DND-41 (cell line): ENCODE results near the gene FCN1.

Experiments
- ATAC-seq: fragments of 200-7000 bp; cut with Tn5 transposase; 3 replicates; pipeline ENCODE4 v1.9.1; 2021; ENCODE audit warnings: low read depth; ENCODE audit not compliant: insufficient read depth
- DNase-seq: peaks from one replicate; pipeline ENCODE4 v3.0.0-alpha.2; 2020
- H2AFZ ChIP-seq: 2 replicates; pipeline ENCODE4 v1.6.0; 2012; ENCODE audit warnings: low read depth, low read length
- H3K27ac ChIP-seq: 2 replicates; pipeline ENCODE4 v1.5.1; 2012; ENCODE audit warnings: low read length, inconsistent platforms
- H3K27me3 ChIP-seq: fragments of 200-600 bp; sonication (generic); 2 replicates; pipeline ENCODE4 v1.6.0; 2012; ENCODE audit warnings: low read length, mild to moderate bottlenecking, inconsistent platforms; ENCODE audit not compliant: insufficient read depth, poor library complexity
- H3K36me3 ChIP-seq: 2 replicates; pipeline ENCODE4 v1.5.1; 2012; ENCODE audit warnings: low read length, inconsistent platforms; ENCODE audit not compliant: insufficient read depth
- H3K4me1 ChIP-seq: 2 replicates; pipeline ENCODE4 v1.5.1; 2012; ENCODE audit warnings: mild to moderate bottlenecking, low read length; ENCODE audit not compliant: insufficient read depth
- H3K4me2 ChIP-seq: 2 replicates; pipeline ENCODE4 v1.6.0; 2012; ENCODE audit warnings: mild to moderate bottlenecking, moderate library complexity, low read length, inconsistent platforms; ENCODE audit not compliant: insufficient read depth
- H3K4me3 ChIP-seq, 2 experiments: fragments of 200-600 bp in 1 of 2; shearing (Covaris generic) in 1 of 2; 2 replicates each; pipeline ENCODE4 v1.5.1; 2012 to 2016; ENCODE audit warnings: inconsistent platforms in 2 of 2, low read length in 2 of 2, mild to moderate bottlenecking in 2 of 2, low read depth in 1 of 2, moderate library complexity in 1 of 2
- H3K79me2 ChIP-seq: 2 replicates; pipeline ENCODE4 v1.6.0; 2012; ENCODE audit warnings: low read length, inconsistent platforms; ENCODE audit not compliant: insufficient read depth
- H3K9ac ChIP-seq: 2 replicates; pipeline ENCODE4 v1.6.0; 2012; ENCODE audit warnings: low read depth, mild to moderate bottlenecking, inconsistent platforms, low read length, moderate library complexity
- H3K9me3 ChIP-seq: 2 replicates; pipeline ENCODE4 v1.5.1; 2012; ENCODE audit warnings: low read length, moderate library complexity, mild to moderate bottlenecking, inconsistent platforms; ENCODE audit not compliant: insufficient read depth, severe bottlenecking
- H4K20me1 ChIP-seq: 2 replicates; pipeline ENCODE4 v1.6.0; 2012; ENCODE audit warnings: low read length; ENCODE audit not compliant: insufficient read depth
- EZH2 ChIP-seq: IDR thresholded peaks from 3 replicates; pipeline ENCODE4 v1.6.1; 2012; ENCODE audit warnings: borderline replicate concordance, low read depth, mild to moderate bottlenecking, moderate library complexity, low read length, inconsistent platforms; ENCODE audit not compliant: severe bottlenecking
- TF ChIP-seq, protein P1 (sequence below): IDR thresholded peaks from 2 replicates; pipeline ENCODE4 v1.5.1; 2012; ENCODE audit warnings: borderline replicate concordance, low read length, moderate library complexity, mild to moderate bottlenecking; ENCODE audit not compliant: poor library complexity, severe bottlenecking; ENCODE audit errors: extremely low read depth

FCN1 gene

DNA sequence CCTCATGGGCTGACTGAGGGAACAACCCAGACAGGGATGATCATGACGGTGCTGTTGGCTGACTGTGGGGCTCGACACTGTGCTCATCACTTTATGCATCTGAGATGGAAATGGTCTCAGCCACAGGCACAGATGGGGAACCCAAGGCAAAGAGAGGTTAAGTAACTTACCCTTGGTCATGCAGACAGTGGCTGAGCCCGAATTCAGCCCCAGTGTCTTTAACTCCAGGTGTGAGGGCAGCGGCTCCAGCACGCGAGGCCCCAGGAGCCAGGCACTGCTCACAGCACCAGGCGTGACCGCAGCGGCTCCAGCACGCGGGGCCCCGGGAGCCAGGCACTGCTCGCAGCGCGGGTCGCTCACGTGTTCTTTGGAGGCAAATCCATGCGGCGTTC, 45.3 kb upstream of the FCN1 start:
- ATAC-seq, result no peak
- no peaks in the 10 kb centered on the region for H3K79me2 ChIP-seq
- no peak for TF ChIP-seq EZH2
- H3K4me3 ChIP-seq, result no peak overlapping the region
- no peak overlapping the region for H3K4me2 ChIP-seq
- no peak overlapping the region for H3K27ac ChIP-seq
- H3K27me3 ChIP-seq, result no peaks in the 10 kb centered on the region
- no peak overlapping the region for H3K9ac ChIP-seq
- no peak for DNase-seq
- H3K4me1 ChIP-seq, result no peaks in the 10 kb centered on the region
- no peaks in the 10 kb centered on the region for H3K9me3 ChIP-seq
- H4K20me1 ChIP-seq, result no peaks in the 10 kb centered on the region
- H2AFZ ChIP-seq, result no peak overlapping the region
- no peaks in the 10 kb centered on the region for H3K36me3 ChIP-seq

DNA sequence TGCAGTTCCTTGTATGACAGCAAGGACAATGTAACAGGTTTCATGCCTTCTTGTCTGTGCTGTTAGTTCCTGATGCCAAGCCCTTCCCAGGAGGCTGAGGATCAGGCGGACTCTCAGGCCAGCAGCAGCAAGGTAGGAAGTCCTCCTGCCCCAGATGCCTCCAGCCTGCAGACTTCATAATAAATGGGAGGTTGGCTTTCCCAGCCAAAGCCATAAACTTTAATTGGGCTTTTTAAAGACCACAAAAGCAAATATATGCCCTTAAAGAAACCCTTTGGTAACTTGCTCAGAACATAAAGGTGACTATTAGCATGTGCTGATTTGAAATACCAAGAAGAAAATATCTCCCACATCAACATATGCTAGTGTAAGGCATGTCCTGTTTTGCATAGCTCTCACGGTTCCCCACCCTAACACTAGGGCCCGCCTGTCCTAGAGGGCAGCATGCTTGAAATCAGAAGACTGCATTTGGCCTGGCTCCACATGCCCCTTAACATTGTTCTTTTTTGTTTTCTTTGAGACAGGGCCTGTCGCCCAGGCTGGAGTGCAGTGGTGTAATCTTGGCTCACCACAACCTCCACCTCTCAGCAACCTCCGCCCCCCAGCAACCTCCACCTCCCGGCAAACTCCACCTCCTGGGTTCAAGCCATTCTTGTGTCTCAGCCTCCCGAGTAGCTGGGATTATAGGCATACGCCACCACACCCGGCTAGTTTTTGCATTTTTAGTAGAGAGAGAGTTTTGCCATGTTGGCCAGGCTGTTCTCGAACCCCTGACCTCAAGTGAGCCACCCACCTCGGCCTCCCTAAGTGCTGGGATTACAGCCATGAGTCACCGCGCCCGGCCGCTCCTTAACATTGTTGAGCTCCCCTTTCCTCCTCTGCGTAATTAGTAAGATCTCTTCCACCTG, 44.6 kb upstream of the FCN1 start:
- Histone ChIP-seq H3K4me1 (no peaks in the 10 kb centered on the region), H3K27me3 (no peaks in the 10 kb centered on the region), H2AFZ (no peak overlapping the region), H3K27ac (no peak overlapping the region), H3K9ac (no peak overlapping the region), H3K4me2 (no peak overlapping the region), H3K79me2 (no peaks in the 10 kb centered on the region), H4K20me1 (no peaks in the 10 kb centered on the region), H3K4me3 (no peak overlapping the region), H3K9me3 (no peaks in the 10 kb centered on the region), H3K36me3 (no peaks in the 10 kb centered on the region)
- DNase-seq, result no peak
- no peak for ATAC-seq
- TF ChIP-seq, protein P1, sequence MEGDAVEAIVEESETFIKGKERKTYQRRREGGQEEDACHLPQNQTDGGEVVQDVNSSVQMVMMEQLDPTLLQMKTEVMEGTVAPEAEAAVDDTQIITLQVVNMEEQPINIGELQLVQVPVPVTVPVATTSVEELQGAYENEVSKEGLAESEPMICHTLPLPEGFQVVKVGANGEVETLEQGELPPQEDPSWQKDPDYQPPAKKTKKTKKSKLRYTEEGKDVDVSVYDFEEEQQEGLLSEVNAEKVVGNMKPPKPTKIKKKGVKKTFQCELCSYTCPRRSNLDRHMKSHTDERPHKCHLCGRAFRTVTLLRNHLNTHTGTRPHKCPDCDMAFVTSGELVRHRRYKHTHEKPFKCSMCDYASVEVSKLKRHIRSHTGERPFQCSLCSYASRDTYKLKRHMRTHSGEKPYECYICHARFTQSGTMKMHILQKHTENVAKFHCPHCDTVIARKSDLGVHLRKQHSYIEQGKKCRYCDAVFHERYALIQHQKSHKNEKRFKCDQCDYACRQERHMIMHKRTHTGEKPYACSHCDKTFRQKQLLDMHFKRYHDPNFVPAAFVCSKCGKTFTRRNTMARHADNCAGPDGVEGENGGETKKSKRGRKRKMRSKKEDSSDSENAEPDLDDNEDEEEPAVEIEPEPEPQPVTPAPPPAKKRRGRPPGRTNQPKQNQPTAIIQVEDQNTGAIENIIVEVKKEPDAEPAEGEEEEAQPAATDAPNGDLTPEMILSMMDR, result no peak
- no peak for TF ChIP-seq EZH2

DNA sequence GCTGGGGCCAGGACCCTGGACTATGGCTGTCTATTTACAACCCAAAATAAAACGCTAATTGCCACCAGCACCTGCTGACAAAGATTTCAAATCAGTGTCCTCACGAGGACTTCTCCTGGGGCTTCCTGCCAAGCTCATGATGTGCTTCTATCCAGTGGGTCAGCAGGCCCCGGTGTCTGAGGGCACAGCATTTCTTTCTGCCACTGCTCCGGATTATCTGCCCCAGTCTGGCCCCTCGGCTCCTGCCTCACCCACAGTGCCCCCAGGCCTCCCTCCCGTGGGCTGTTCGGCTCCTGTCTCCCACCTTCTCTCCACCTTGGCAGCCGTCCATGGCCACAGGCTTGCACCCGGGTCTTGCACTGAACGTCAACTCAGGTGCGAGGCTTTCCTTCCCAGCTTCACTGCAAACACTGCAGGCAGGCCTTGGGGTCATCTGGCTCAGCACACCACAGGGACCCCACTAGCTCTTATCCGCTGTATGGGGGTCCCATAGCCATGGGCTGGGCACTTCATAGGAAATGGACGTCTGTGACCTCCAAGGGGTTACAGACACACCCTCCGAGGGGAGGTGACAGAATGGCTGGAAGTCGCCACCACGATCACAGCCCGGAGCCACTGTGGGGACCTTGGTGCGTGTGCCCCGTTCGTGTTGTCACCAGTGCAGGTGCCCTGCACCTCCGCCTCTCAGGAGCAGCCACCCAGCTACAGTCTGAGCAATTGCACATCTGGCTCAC, 43.8 kb upstream of the FCN1 start:
- ATAC-seq (no peak), DNase-seq (no peak)
- no peak overlapping the region for H3K4me3 ChIP-seq
- no peaks in the 10 kb centered on the region; the same call in 1 of the 2 replicates for H4K20me1 ChIP-seq
- TF ChIP-seq, protein P1, result no peak
- TF ChIP-seq EZH2, result no peak
- no peak overlapping the region for H2AFZ ChIP-seq
- H3K9me3 ChIP-seq, result no peaks in the 10 kb centered on the region
- no peaks in the 10 kb centered on the region for H3K79me2 ChIP-seq
- no peak overlapping the region for H3K4me2 ChIP-seq
- H3K4me1 ChIP-seq, result no peaks in the 10 kb centered on the region
- H3K36me3 ChIP-seq, result no peaks in the 10 kb centered on the region
- H3K9ac ChIP-seq, result no peak overlapping the region
- H3K27ac ChIP-seq, result no peak overlapping the region
- no peaks in the 10 kb centered on the region for H3K27me3 ChIP-seq

DNA sequence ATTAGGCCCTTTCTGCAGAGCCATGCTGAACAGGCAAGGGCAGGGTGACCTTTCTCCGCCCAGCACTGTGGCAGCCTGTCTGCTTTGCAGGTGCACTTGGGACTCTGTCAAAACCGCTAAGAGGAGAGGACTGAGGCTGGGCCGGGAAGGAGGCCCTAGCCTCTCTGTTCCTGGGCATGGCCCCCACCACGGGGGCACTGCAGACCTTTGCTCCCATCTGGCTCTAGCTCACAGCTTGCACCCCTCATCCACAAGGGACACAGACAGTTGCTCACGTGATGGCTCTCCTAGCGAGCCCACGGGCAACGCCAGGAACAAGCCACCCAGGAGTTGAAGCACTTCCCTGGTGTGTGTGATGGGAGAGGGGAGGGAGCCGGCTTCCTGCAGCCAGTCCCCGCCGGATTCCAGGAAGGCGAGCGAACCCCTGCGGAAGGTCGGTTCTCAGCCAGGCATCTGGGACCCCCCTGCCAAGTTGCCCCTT, 43.0 kb upstream of the FCN1 start:
- Histone ChIP-seq H3K27ac (no peak overlapping the region), H3K36me3 (no peaks in the 10 kb centered on the region), H3K27me3 (no peaks in the 10 kb centered on the region), H3K9me3 (no peaks in the 10 kb centered on the region), H3K9ac (no peak overlapping the region), H3K4me3 (no peak overlapping the region), H3K4me1 (no peaks in the 10 kb centered on the region), H4K20me1 (no peaks in the 10 kb centered on the region; the same call in 1 of the 2 replicates), H3K79me2 (no peaks in the 10 kb centered on the region), H3K4me2 (no peak overlapping the region), H2AFZ (no peak overlapping the region)
- TF ChIP-seq, protein P1, result no peak
- no peak for TF ChIP-seq EZH2
- DNase-seq (no peak), ATAC-seq (no peak)
